NCI-H345 treated with DMSO at 0.1 percent for 48 hours (cell line): ENCODE data around the gene ITGB1BP2.
"Not testable (repeated sequence)": the region's sequence is repeated elsewhere in the genome, so short reads cannot be mapped to it uniquely, and the experiment has no call there.

ENCODE experiments used
- DNase-seq: peaks from one replicate; lab custom pipeline; 2025; ENCODE audit not compliant: unreplicated experiment; lab: John Stamatoyannopoulos, UW

Gene ITGB1BP2

DNA sequence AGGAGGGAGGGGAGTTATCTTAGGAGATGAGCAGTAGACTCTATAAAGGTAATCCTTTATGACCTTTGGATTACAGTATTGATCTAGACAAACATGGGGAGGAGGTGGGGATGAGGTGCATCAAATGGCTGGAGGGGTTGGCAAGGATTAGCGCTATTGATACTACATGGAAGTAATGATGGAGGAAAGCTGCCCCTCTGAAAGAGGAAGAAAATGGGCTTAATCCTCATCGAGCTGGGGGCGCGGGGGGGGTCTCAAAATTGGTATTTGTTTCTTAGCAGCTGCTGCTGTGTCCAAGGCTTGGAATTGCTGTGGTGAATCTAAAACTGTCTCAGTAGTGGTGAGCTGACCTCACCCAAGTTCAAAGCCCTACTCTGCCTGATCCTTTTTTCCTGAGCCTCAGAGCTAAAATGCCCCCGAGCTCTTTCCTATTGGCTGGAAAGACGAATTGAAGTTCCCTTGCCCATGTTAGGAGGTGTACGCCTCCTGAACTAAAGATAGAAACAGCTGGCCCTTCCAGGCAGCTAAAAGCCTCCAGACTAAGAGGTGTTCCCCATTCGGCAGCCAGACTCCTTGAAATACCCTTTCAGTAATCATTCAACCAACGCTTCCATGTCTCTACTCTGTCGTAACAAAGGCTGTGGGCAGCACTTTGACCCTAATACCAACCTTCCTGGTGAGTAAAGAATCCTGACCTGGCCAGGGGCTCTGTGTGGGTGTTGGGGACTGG, at the start of gene ITGB1BP2:
Gene ITGB1BP2 (plus strand): TSS at position 556 of the 730 bp plus-strand sequence. CDS start 57 bp downstream, at position 613.
- no peak for DNase-seq

DNA sequence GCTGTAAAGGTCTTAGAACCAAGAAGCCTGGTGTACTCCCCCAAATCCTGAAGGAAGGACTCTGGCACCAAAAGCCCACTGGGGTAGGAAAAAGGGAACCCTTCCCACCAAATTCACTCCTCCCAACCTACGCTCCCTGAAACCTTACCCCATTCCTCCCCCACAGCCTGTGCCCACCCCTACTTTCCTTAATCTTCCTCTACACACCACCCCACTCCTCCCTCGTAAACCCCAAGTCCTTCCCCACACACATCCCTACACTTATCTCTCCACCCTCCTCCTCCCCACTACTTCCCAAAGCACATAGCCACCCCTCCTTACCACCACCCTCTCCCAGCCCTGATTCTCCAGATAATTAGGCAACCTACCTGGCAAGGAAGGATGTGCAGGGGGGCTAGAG, 49.3 kb upstream of the ITGB1BP2 start:
- no peak for DNase-seq

- DNase-seq: no peak
These were observed 48.1 kb upstream of the ITGB1BP2 start for GRCh38 chrX:71253253-71254091.

- DNase-seq: peak; percentile 69
These were observed 47.2 kb upstream of the ITGB1BP2 start, which contains the start of gene ZMYM3 for GRCh38 chrX:71254092-71254963. Gene ZMYM3, minus strand, starts transcription at chrX:71254140. Its CDS starts 885 bp downstream, at chrX:71253255.

GRCh38 chrX:71256051-71256450, 45.5 kb upstream of the ITGB1BP2 start:
- DNase-seq: no peak

DNA sequence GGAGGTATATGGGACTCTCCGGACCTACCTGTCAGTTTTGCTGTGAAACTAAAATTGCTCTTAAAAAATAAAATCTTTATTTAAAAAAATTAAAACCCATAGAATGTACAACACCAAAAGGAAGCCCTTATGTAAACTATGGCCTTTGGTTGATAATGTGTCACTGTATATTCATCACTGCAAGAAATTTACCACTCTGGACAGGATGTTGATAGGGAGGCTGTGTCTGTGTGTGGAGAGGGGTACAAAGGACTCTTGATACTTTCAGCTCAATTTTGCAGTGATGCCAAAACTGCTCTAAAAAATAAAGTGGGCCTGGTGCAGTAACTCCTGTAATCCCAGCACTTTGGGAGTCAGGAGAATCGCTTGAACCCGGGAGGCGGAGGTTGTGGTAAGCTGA, 44.7 kb upstream of the ITGB1BP2 start:
- no peak for DNase-seq

GRCh38 chrX:71268624-71269023, 32.9 kb upstream of the ITGB1BP2 start:
- DNase-seq: not testable (repeated sequence)

DNA sequence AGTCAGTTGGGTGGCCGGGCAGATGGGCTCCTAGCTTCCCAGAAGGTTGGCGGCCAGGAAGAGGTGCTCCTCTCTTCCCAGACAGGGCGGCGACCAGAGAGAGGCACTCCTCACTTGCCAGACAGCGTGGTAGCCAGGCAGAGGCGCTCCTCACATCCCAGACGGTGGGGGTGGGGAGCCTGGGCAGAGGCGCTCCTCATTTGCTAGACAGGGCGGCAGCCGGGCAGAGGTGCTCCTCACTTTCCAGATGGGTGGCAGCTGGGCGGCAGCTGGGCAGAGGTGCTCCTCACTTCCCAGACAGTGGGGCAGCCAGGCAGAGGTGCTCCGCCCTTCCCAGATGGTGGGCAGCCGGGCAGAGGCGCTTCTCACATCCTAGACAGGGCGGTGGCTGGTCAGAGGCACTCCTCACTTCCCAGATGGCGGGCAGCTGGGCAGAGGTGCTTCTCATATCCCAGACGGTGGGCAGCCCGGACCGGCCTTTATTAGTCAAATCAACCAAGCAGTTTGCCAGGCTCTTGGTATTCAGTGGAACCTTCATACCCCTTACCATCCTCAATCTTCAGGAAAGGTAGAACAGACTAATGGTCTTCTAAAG, 31.7 kb upstream of the ITGB1BP2 start:
- DNase-seq: no peak

DNA sequence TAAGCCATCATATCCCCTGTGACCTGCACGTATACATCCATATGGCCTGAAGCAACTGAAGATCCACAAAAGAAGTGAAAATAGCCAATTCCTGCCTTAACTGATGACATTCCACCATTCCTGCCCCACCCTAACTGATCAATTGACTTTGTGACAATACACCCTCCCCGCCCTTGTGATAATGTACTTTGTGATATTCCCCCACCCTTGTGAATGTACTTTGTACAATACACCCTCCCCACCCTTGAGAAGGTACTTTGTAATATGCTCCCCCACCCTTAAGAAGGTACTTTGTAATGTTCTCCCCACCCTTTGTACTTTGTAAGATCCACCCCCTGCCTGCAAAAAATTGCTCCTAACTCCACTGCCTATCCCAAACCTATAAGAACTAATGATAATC, 29.2 kb upstream of the ITGB1BP2 start:
- DNase-seq: not testable (repeated sequence)

GRCh38 chrX:71281300-71281699, 20.2 kb upstream of the ITGB1BP2 start:
- not testable (repeated sequence) for DNase-seq

DNA sequence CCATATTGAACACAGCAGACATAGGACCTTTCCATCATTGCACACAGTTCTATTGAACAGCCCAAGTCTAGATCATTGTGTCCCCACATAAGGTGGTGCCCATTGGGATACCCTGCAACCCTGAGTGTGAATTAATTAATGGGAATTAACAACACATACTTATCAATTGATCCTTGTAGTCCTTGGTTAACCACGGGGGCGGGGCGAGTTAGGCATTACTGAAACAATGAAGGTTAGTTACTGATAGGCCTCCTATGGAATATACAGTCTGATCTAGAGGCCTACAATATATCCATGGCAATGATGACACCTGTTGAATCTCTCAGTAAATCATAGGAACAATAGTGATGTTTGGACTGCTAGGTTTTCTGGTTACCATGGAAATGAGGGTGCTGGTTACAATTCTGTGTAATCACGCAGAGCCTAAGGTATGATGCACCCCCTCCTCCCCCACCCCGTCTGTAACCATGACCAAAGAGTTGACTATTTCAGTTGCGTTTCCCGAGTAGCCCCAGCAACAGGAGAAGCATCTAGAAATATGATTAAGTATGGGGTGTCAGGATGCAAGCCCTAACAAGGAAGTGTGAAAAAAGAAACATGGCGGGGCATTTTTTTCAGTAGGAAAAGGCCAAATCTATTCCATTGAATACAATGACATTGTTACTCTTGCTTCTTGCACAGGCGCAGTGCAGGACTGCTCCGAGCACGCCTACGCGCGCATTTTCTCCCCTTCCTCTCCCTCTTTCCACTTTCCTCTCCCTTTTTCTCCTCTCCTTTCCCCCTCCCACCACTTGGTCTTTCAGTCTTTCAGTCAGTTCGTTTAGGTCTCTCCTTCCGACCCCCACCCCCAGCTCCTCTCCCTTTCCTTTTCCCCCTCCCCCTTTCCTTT, 18.8 kb upstream of the ITGB1BP2 start:
- DNase-seq: no peak

- peak; percentile 97 for DNase-seq
These were observed 18.0 kb upstream of the ITGB1BP2 start, which contains the start of gene NONO for GRCh38 chrX:71283403-71284143. Gene NONO, plus strand, starts transcription at chrX:71283635. Its CDS starts 7,003 bp downstream, at chrX:71290638.

- DNase-seq: no peak
These were observed 15.6 kb upstream of the ITGB1BP2 start for GRCh38 chrX:71285929-71286328.

GRCh38 chrX:71291381-71291780, 10.2 kb upstream of the ITGB1BP2 start:
- no peak for DNase-seq

- no peak for DNase-seq
These were observed 8.7 kb upstream of the ITGB1BP2 start for GRCh38 chrX:71292669-71293365.

DNA sequence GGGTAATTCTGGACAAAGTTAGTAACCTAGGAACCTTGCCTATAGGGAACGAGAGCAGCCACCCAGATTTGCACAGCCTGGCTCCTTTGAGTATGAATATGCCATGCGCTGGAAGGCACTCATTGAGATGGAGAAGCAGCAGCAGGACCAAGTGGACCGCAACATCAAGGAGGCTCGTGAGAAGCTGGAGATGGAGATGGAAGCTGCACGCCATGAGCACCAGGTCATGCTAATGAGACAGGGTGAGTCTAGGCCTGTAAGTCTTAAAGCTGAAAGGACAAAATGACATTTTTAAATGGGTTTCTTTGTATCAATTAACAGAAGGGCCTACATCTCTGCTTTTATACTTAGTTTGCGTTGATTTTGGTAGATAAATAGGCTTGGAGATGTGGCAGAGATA, 4.7 kb upstream of the ITGB1BP2 start:
- DNase-seq: no peak

DNA sequence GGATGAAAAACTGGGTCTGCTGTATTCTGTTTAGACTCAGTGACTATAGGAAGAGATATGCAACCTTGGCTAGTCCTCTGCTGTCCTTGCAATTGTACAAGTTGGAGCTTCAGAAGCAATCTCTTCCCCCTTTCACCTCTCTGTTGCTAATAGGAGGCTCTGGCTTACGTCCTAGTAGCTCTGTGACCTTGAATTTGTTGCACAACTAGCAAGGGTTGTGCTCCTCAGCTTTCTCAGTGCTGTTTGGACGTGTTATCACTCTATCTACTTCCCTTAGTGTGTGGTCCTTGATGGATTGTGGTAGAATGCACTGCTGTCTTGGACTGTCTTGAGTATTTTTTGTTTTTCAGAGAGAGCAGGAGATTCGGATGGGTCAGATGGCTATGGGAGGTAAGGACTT, 3.4 kb upstream of the ITGB1BP2 start:
- DNase-seq: no peak

- DNase-seq: not testable (repeated sequence)
These were observed 1.5 kb upstream of the ITGB1BP2 start for GRCh38 chrX:71300064-71300463.
